K562 (cell line): ENCODE results near the gene NCBP2. TPM values are rescaled to one million over a fixed set of nuclear protein-coding genes. Genes with fewer than 3 reads are reported as not detected.
A peak's percentile ranks its signal among the peaks of the same experiment; 100 is the strongest.

Experiments used
- ATAC-seq: fragments of 200-7000 bp; cut with Tn5 transposase; 3 replicates; pipeline ENCODE4 v1.9.1; 2020; ENCODE audit warnings: moderate library complexity
- BruUV-seq: library from RNA; stranded (reverse); fragments of 400-500 nt; replicated peaks from 2 replicates; lab custom pipeline; 2021; lab: Mats Ljungman, UMichigan
- CTCF ChIA-PET: fragments of 300-600 bp; formaldehyde crosslinking; extraction: SDS; loops from one replicate; lab custom pipeline; 2021; ENCODE audit warnings: low intra/inter-chr PET ratio; lab: Yijun Ruan, JAX
- POLR2A ChIA-PET: fragments of 300-600, 350-650 bp; sonication (Branson Sonifier 250); formaldehyde crosslinking; extraction: SDS; loops from one replicate; lab custom pipeline; 2021; ENCODE audit warnings: antibody characterized with exemption, inconsistent platforms; lab: Yijun Ruan, JAX
- DNase-seq, 4 experiments: peaks; one replicate each; pipeline versions ENCODE4 v3.0.0 to v3.0.0-alpha.2; 2011 to 2018; ENCODE audit warnings: low spot score in 3 of 4, mixed read lengths in 3 of 4; ENCODE audit errors: extremely low read depth in 1 of 4
- FAIRE-seq: peaks from 2 replicates; lab custom pipeline; 2011; peaks lifted over from hg19 to GRCh38; lab: Jason Lieb, UNC
- H2AFZ ChIP-seq: 2 replicates; pipeline ENCODE4 v1.6.0; 2011; ENCODE audit warnings: low read depth, low read length, control low read depth, inconsistent platforms
- H3K27ac ChIP-seq: fragments of 200-600 bp; 3 replicates; pipeline ENCODE4 v1.8.0; 2011; ENCODE audit warnings: low read depth, mild to moderate bottlenecking, control low read depth, inconsistent platforms, low read length, moderate library complexity, mixed read lengths; ENCODE audit errors: extremely low read depth
- H3K27me3 ChIP-seq, 2 experiments: fragments of 300-600 bp in 1 of 2; 2 replicates in 1 of 2; 3 replicates in 1 of 2; pipeline versions ENCODE4 v1.6.0 to v1.8.0; 2011; ENCODE audit warnings: inconsistent platforms in 2 of 2, low read length in 2 of 2, mild to moderate bottlenecking in 1 of 2, mixed read lengths in 1 of 2, moderate library complexity in 1 of 2; ENCODE audit not compliant: control insufficient read depth in 2 of 2, insufficient read depth in 2 of 2
- H3K36me3 ChIP-seq: fragments of 300-600 bp; 3 replicates; pipeline ENCODE4 v1.8.0; 2011; ENCODE audit warnings: mild to moderate bottlenecking, low read length, inconsistent platforms; ENCODE audit not compliant: control insufficient read depth, insufficient read depth
- H3K4me1 ChIP-seq, 2 experiments: fragments of 200-600 bp in 1 of 2; replicated peaks in 1 of 2; 2 replicates in 1 of 2; 3 replicates in 1 of 2; pipeline versions ENCODE4 v1.5.1 to v1.8.0; 2011; ENCODE audit warnings: inconsistent platforms in 2 of 2, low read length in 2 of 2, mild to moderate bottlenecking in 1 of 2, mixed read lengths in 1 of 2, moderate library complexity in 1 of 2; ENCODE audit not compliant: control insufficient read depth in 2 of 2, insufficient read depth in 2 of 2
- H3K4me2 ChIP-seq: 2 replicates; pipeline ENCODE4 v1.6.1; 2011; ENCODE audit warnings: low read length, control low read depth, inconsistent platforms, mixed read lengths; ENCODE audit not compliant: insufficient read depth
- H3K4me3 ChIP-seq: fragments of 200-600 bp; sonication (generic), shearing (Covaris generic); 2 replicates; pipeline ENCODE4 v1.5.1; 2016; ENCODE audit warnings: control low read depth, inconsistent platforms
- H3K79me2 ChIP-seq: fragments of 200-600 bp; 3 replicates; pipeline ENCODE4 v1.8.0; 2011; ENCODE audit warnings: low read length, inconsistent platforms; ENCODE audit not compliant: control insufficient read depth, insufficient read depth
- H3K9ac ChIP-seq, 2 experiments: 2 replicates each; pipeline versions ENCODE4 v1.6.0 to v1.6.1; 2011; ENCODE audit warnings: low read depth in 2 of 2, low read length in 2 of 2, control low read depth in 1 of 2, inconsistent platforms in 1 of 2, mild to moderate bottlenecking in 1 of 2, mixed read lengths in 1 of 2; ENCODE audit not compliant: insufficient read depth in 1 of 2
- H3K9me1 ChIP-seq: one replicate; pipeline ENCODE4 v1.6.0; 2011; ENCODE audit warnings: inconsistent platforms, mild to moderate bottlenecking, low read length, moderate library complexity; ENCODE audit not compliant: control insufficient read depth, insufficient read depth
- H3K9me3 ChIP-seq: replicated peaks from 2 replicates; pipeline ENCODE4 v1.5.1; 2011; ENCODE audit warnings: low read depth, low read length, inconsistent platforms; ENCODE audit not compliant: control insufficient read depth, insufficient read depth
- H4K20me1 ChIP-seq: replicated peaks from 2 replicates; pipeline ENCODE4 v1.6.1; 2011; ENCODE audit warnings: low read length, inconsistent platforms, mixed read lengths; ENCODE audit not compliant: control insufficient read depth, insufficient read depth
- ATF1 ChIP-seq, 2 experiments: fragments of 450-650 bp in 1 of 2; IDR thresholded peaks; 2 replicates each; pipeline ENCODE4 v1.6.1; 2016; ENCODE audit warnings: missing compliant biosample characterization in 1 of 2, missing genetic modification characterization in 1 of 2
- CXXC5 ChIP-seq: fragments of 250-450 bp; sonication (Bioruptor Pico); IDR thresholded peaks from 2 replicates; pipeline ENCODE4 v1.8.0; 2022; ENCODE audit warnings: inconsistent platforms, mild to moderate bottlenecking, moderate library complexity
- E2F6 ChIP-seq, 2 experiments: IDR thresholded peaks; 2 replicates each; pipeline ENCODE4 v1.6.1; 2011; ENCODE audit warnings: borderline replicate concordance in 1 of 2, control low read depth in 1 of 2, low read depth in 1 of 2, low read length in 1 of 2, mild to moderate bottlenecking in 1 of 2, mixed read lengths in 1 of 2, moderate library complexity in 1 of 2; ENCODE audit not compliant: insufficient read depth in 1 of 2, insufficient read length in 1 of 2, poor library complexity in 1 of 2, severe bottlenecking in 1 of 2; ENCODE audit errors: extremely low read depth in 1 of 2
- ERF ChIP-seq: fragments of 450-650 bp; formaldehyde crosslinking; IDR thresholded peaks from 2 replicates; pipeline ENCODE4 v1.4.0; 2020; ENCODE audit warnings: mild to moderate bottlenecking, mixed read lengths
- GTF2F1 ChIP-seq: IDR thresholded peaks from 2 replicates; pipeline ENCODE4 v1.6.1; 2011; ENCODE audit warnings: low read depth, low read length, improper control_type of control experiment
- L3MBTL2 ChIP-seq: fragments of 450-650 bp; IDR thresholded peaks from 2 replicates; pipeline ENCODE4 v1.6.1; 2016; ENCODE audit warnings: mild to moderate bottlenecking, moderate library complexity
- MAFK ChIP-seq: IDR thresholded peaks from 2 replicates; pipeline ENCODE4 v1.6.1; 2011; ENCODE audit warnings: low read length, improper control_type of control experiment
- MEF2A ChIP-seq: IDR thresholded peaks from 2 replicates; pipeline ENCODE4 v1.6.1; 2011; ENCODE audit warnings: low read depth, mild to moderate bottlenecking, low read length, moderate library complexity; ENCODE audit not compliant: control insufficient read depth
- NCOA6 ChIP-seq: fragments of 450-650 bp; IDR thresholded peaks from 2 replicates; pipeline ENCODE4 v1.6.1; 2017; ENCODE audit warnings: mild to moderate bottlenecking
- PCBP2 ChIP-seq: fragments of 200-400 bp; formaldehyde crosslinking; IDR thresholded peaks from 2 replicates; pipeline ENCODE4 v1.6.1; 2018; ENCODE audit warnings: low read length, low read depth, mild to moderate bottlenecking, moderate library complexity; ENCODE audit not compliant: poor library complexity, severe bottlenecking
- PHF8 ChIP-seq: fragments of 200-600 bp; sonication (generic); IDR thresholded peaks from 2 replicates; pipeline ENCODE4 v1.6.1; 2012; ENCODE audit warnings: mixed run types, mild to moderate bottlenecking, inconsistent platforms, low read length, moderate library complexity, borderline replicate concordance
- POLR3A ChIP-seq: IDR thresholded peaks from 2 replicates; pipeline ENCODE4 v1.6.1; 2011; ENCODE audit warnings: borderline replicate concordance, mild to moderate bottlenecking, moderate library complexity; ENCODE audit not compliant: insufficient read length, insufficient read depth; ENCODE audit errors: extremely low read depth
- THRA ChIP-seq: fragments of 450-650 bp; IDR thresholded peaks from 2 replicates; pipeline ENCODE4 v1.6.1; 2017; ENCODE audit warnings: mild to moderate bottlenecking, moderate library complexity
- ZNF24 ChIP-seq: fragments of 450-650 bp; IDR thresholded peaks from 2 replicates; pipeline ENCODE4 v1.6.1; 2016
- WGBS: fragments of 100-300 bp; shearing (Covaris generic); methylation state at CpG from one replicate; pipeline ENCODE4 v1.1.6; 2016; ENCODE audit warnings: low coverage, mixed read lengths; ENCODE audit not compliant: insufficient coverage; ENCODE audit errors: missing lambda C conversion rate; 5-methylcytosine and 5-hydroxymethylcytosine counted together
- in situ Hi-C: fragments of 300-500 bp; cut with MboI; formaldehyde crosslinking; loops from 4 replicates; pipeline ENCODE4 v1.15.0; 2018; ENCODE audit warnings: inconsistent platforms, mixed read lengths
- intact Hi-C: fragments of 100-400 bp; cut with micrococcal nuclease; formaldehyde crosslinking; loops from 2 replicates; pipeline ENCODE4 v1.14.2; 2022
- polyA plus RNA-seq, 8 experiments: library from polyadenylated mRNA; depleted of rRNA in 4 of 8; stranded (reverse) in 5 of 8; unstranded in 3 of 8; fragments of >200 nt; fragmentation: Nextera tagmentation in 2 of 8; fragmentation: Illumina TruSeq in 1 of 8; extraction: Ambion mirVana in 2 of 8; extraction: Trizol in 1 of 8; gene quantifications; 2 replicates each; pipeline versions ENCODE4 v1.2.1 to v1.2.3, GENCODE V29; 2011 to 2014; ENCODE audit warnings: inconsistent platforms in 1 of 8, missing spikeins in 1 of 8
- total RNA-seq, 7 experiments: library from RNA; depleted of rRNA in 6 of 7; stranded (reverse); fragments of >200 nt in 6 of 7; fragmentation: Illumina TruSeq in 2 of 7; extraction: Trizol in 2 of 7; gene quantifications; 2 replicates each; pipeline versions ENCODE4 v1.2.1 to v1.2.3, GENCODE V29; 2011 to 2021; ENCODE audit warnings: low replicate concordance in 1 of 7
- TF ChIP-seq, protein P1 (sequence below): sonication (generic); formaldehyde crosslinking; IDR thresholded peaks from 2 replicates; pipeline ENCODE4 v1.8.0; 2022; ENCODE audit warnings: mild to moderate bottlenecking, missing genetic modification reagents

Gene NCBP2
- total and polyA plus RNA-seq, 9 of the 15 experiments (the other 6 are each of a cell fraction or from before 2014, with no cell fraction given) = 56.4 to 102 (median 82.3) TPM

DNA sequence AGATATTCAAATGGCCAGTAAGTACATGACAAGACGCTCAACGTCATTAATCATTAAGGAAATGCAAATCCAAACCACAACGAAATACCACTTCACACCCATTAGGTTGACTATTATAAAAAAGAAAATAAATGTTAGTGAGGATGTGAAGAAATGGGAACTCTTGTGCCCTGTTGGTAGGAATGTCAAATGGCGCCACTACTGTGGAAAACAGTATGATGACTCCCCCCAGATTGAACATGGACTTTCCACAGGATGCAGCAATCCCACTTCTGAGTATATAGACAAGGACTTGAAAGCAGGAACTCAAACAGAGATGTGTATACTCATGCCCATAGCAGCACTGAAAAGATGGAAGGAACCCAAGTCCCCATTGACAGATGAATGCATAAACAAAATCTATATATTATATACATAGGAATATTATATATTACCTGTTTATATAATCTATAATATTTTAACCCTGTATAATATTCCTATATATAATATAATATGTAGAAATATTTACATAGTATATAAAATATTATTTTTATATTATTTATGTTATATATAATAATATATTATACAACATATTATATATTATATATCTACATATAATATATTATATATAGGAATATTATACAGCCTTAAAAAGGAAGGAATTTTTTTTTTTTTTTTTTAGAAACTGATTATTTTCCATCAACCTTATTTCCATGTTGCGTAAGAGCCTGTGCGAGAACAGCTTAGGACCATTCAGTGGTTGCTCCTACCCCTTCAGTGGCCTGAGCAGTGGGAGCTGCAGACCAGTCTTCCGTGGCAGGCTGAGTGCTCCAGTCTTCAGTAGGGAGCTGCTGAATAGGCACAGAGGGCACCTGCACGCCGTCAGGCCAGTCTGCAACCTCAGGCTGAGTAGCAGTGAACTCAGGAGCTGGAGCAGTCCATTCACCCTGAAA lies 43.9 kb upstream of the NCBP2 start (continued):
- TF ChIP-seq THRA = no peak

GRCh38 chr3:196985298-196985697 lies 43.0 kb upstream of the NCBP2 start:
- H3K27me3 ChIP-seq = no peaks in the 10 kb centered on the region
- ATAC-seq (no peak), FAIRE-seq (no peak), DNase-seq (no peak)
- peaks cover 11% of the 10 kb centered on the region for H3K9me3 ChIP-seq
- H4K20me1 ChIP-seq = 0 out of 2 replicates have a peak, but pooled peaks cover 4% of the 10 kb centered on the region
- H3K9me1 ChIP-seq = peaks cover 4% of the 10 kb centered on the region
- H3K27ac ChIP-seq = no peak overlapping the region
- no TSS peak for BruUV-seq
- H3K4me2 ChIP-seq = no peak overlapping the region
- no peaks in the 10 kb centered on the region for H3K79me2 ChIP-seq
- 49% methylated on average over 6 of the region's 6 CpGs for WGBS
- intact Hi-C loops = no loop called here
- peak overlapping the region; percentile 18; the same call in 1 of the 2 replicates for H2AFZ ChIP-seq
- POLR2A ChIA-PET = interaction anchor here (0.9 kb wide), 1 partner anchor 149 kb away, joined by 4 read pairs; no protein-coding TSS in a partner anchor
- H3K4me1 ChIP-seq = peaks cover 18 to 28% of the 10 kb centered on the region in 2 experiments
- peak overlapping the region in 1 of 2 experiments; percentile 59; a peak in 1 of 4 replicates for H3K9ac ChIP-seq
- H3K36me3 ChIP-seq = no peaks in the 10 kb centered on the region
- CTCF ChIA-PET = interaction anchor here (0.6 kb wide), 1 partner anchor 17 kb away, joined by 3 read pairs; the partner anchor contains the start of gene PIGZ
- in situ Hi-C loops = loop anchor here (25.0 kb wide), 1 partner anchor 527 kb away; no protein-coding TSS in a partner anchor
- no peak overlapping the region for H3K4me3 ChIP-seq
- TF ChIP-seq PCBP2 = no peak
- TF ChIP-seq L3MBTL2 = peak; percentile 54; the same call in 1 of the 2 replicates
- TF ChIP-seq MAFK = no peak
- no peak for TF ChIP-seq E2F6 (IDR thresholded peaks at IDR 0.05; ENCODE audit: borderline replicate concordance in 1 of 2, extremely low read depth in 1 of 2, insufficient read depth in 1 of 2, insufficient read length in 1 of 2, low read depth in 1 of 2, low read length in 1 of 2, poor library complexity in 1 of 2, severe bottlenecking in 1 of 2)
- no peak for TF ChIP-seq ZNF24
- TF ChIP-seq PHF8 = no peak
- no peak for TF ChIP-seq GTF2F1
- TF ChIP-seq MEF2A = no peak
- TF ChIP-seq POLR3A = no peak
- no peak for TF ChIP-seq ATF1 (CRISPR knock-in tag; IDR thresholded peaks at IDR 0.05)
- TF ChIP-seq ATF1 (tag; IDR thresholded peaks at IDR 0.05) = no peak
- TF ChIP-seq CXXC5 (CRISPR knock-in tag) = peak; percentile 58; the same call in 1 of the 2 replicates
- no peak for TF ChIP-seq ERF (CRISPR knock-in tag)
- no peak for TF ChIP-seq NCOA6
- TF ChIP-seq, protein P1, sequence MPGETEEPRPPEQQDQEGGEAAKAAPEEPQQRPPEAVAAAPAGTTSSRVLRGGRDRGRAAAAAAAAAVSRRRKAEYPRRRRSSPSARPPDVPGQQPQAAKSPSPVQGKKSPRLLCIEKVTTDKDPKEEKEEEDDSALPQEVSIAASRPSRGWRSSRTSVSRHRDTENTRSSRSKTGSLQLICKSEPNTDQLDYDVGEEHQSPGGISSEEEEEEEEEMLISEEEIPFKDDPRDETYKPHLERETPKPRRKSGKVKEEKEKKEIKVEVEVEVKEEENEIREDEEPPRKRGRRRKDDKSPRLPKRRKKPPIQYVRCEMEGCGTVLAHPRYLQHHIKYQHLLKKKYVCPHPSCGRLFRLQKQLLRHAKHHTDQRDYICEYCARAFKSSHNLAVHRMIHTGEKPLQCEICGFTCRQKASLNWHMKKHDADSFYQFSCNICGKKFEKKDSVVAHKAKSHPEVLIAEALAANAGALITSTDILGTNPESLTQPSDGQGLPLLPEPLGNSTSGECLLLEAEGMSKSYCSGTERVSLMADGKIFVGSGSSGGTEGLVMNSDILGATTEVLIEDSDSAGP (CRISPR knock-in tag) = no peak
